K562 (cell line): ENCODE results near the gene SLC29A2. TPM values are rescaled to one million over a fixed set of nuclear protein-coding genes. Genes with fewer than 3 reads are reported as not detected.

Source experiments
- ATAC-seq: fragments of 200-7000 bp; cut with Tn5 transposase; 3 replicates; pipeline ENCODE4 v1.9.1; 2020; ENCODE audit warnings: moderate library complexity
- BruUV-seq: library from RNA; stranded (reverse); fragments of 400-500 nt; replicated peaks from 2 replicates; lab custom pipeline; 2021; lab: Mats Ljungman, UMichigan
- CTCF ChIA-PET: fragments of 300-600 bp; formaldehyde crosslinking; extraction: SDS; loops from one replicate; lab custom pipeline; 2021; ENCODE audit warnings: low intra/inter-chr PET ratio; lab: Yijun Ruan, JAX
- POLR2A ChIA-PET: fragments of 300-600, 350-650 bp; sonication (Branson Sonifier 250); formaldehyde crosslinking; extraction: SDS; loops from one replicate; lab custom pipeline; 2021; ENCODE audit warnings: antibody characterized with exemption, inconsistent platforms; lab: Yijun Ruan, JAX
- DNase-seq, 4 experiments: peaks; one replicate each; pipeline versions ENCODE4 v3.0.0 to v3.0.0-alpha.2; 2011 to 2018; ENCODE audit warnings: low spot score in 3 of 4, mixed read lengths in 3 of 4; ENCODE audit errors: extremely low read depth in 1 of 4
- FAIRE-seq: peaks from 2 replicates; lab custom pipeline; 2011; peaks lifted over from hg19 to GRCh38; lab: Jason Lieb, UNC
- H2AFZ ChIP-seq: 2 replicates; pipeline ENCODE4 v1.6.0; 2011; ENCODE audit warnings: low read depth, low read length, control low read depth, inconsistent platforms
- H3K27ac ChIP-seq: fragments of 200-600 bp; 3 replicates; pipeline ENCODE4 v1.8.0; 2011; ENCODE audit warnings: low read depth, mild to moderate bottlenecking, control low read depth, inconsistent platforms, low read length, moderate library complexity, mixed read lengths; ENCODE audit errors: extremely low read depth
- H3K27me3 ChIP-seq, 2 experiments: fragments of 300-600 bp in 1 of 2; 2 replicates in 1 of 2; 3 replicates in 1 of 2; pipeline versions ENCODE4 v1.6.0 to v1.8.0; 2011; ENCODE audit warnings: inconsistent platforms in 2 of 2, low read length in 2 of 2, mild to moderate bottlenecking in 1 of 2, mixed read lengths in 1 of 2, moderate library complexity in 1 of 2; ENCODE audit not compliant: control insufficient read depth in 2 of 2, insufficient read depth in 2 of 2
- H3K36me3 ChIP-seq: fragments of 300-600 bp; 3 replicates; pipeline ENCODE4 v1.8.0; 2011; ENCODE audit warnings: mild to moderate bottlenecking, low read length, inconsistent platforms; ENCODE audit not compliant: control insufficient read depth, insufficient read depth
- H3K4me1 ChIP-seq, 2 experiments: fragments of 200-600 bp in 1 of 2; replicated peaks in 1 of 2; 2 replicates in 1 of 2; 3 replicates in 1 of 2; pipeline versions ENCODE4 v1.5.1 to v1.8.0; 2011; ENCODE audit warnings: inconsistent platforms in 2 of 2, low read length in 2 of 2, mild to moderate bottlenecking in 1 of 2, mixed read lengths in 1 of 2, moderate library complexity in 1 of 2; ENCODE audit not compliant: control insufficient read depth in 2 of 2, insufficient read depth in 2 of 2
- H3K4me2 ChIP-seq: 2 replicates; pipeline ENCODE4 v1.6.1; 2011; ENCODE audit warnings: low read length, control low read depth, inconsistent platforms, mixed read lengths; ENCODE audit not compliant: insufficient read depth
- H3K4me3 ChIP-seq: fragments of 200-600 bp; sonication (generic), shearing (Covaris generic); 2 replicates; pipeline ENCODE4 v1.5.1; 2016; ENCODE audit warnings: control low read depth, inconsistent platforms
- H3K79me2 ChIP-seq: fragments of 200-600 bp; 3 replicates; pipeline ENCODE4 v1.8.0; 2011; ENCODE audit warnings: low read length, inconsistent platforms; ENCODE audit not compliant: control insufficient read depth, insufficient read depth
- H3K9ac ChIP-seq, 2 experiments: 2 replicates each; pipeline versions ENCODE4 v1.6.0 to v1.6.1; 2011; ENCODE audit warnings: low read depth in 2 of 2, low read length in 2 of 2, control low read depth in 1 of 2, inconsistent platforms in 1 of 2, mild to moderate bottlenecking in 1 of 2, mixed read lengths in 1 of 2; ENCODE audit not compliant: insufficient read depth in 1 of 2
- H3K9me1 ChIP-seq: one replicate; pipeline ENCODE4 v1.6.0; 2011; ENCODE audit warnings: inconsistent platforms, mild to moderate bottlenecking, low read length, moderate library complexity; ENCODE audit not compliant: control insufficient read depth, insufficient read depth
- H3K9me3 ChIP-seq: replicated peaks from 2 replicates; pipeline ENCODE4 v1.5.1; 2011; ENCODE audit warnings: low read depth, low read length, inconsistent platforms; ENCODE audit not compliant: control insufficient read depth, insufficient read depth
- H4K20me1 ChIP-seq: replicated peaks from 2 replicates; pipeline ENCODE4 v1.6.1; 2011; ENCODE audit warnings: low read length, inconsistent platforms, mixed read lengths; ENCODE audit not compliant: control insufficient read depth, insufficient read depth
- GATAD2B ChIP-seq: fragments of 450-650 bp; IDR thresholded peaks from 2 replicates; pipeline ENCODE4 v1.6.1; 2017; ENCODE audit warnings: mild to moderate bottlenecking, borderline replicate concordance
- PHF20 ChIP-seq: fragments of 450-650 bp; IDR thresholded peaks from 2 replicates; pipeline ENCODE4 v1.6.1; 2018; ENCODE audit not compliant: partially characterized antibody
- PTRF ChIP-seq: fragments of 450-650 bp; IDR thresholded peaks from 2 replicates; pipeline ENCODE4 v1.6.1; 2016; ENCODE audit warnings: mild to moderate bottlenecking, missing genetic modification characterization, missing compliant biosample characterization
- RB1 ChIP-seq: fragments of 450-650 bp; IDR thresholded peaks from 2 replicates; pipeline ENCODE4 v1.6.1; 2017; ENCODE audit warnings: low read depth, mild to moderate bottlenecking
- RBFOX2 ChIP-seq: fragments of 200-400 bp; formaldehyde crosslinking; IDR thresholded peaks from 2 replicates; pipeline ENCODE4 v1.6.1; 2017; ENCODE audit warnings: low read depth, mild to moderate bottlenecking, low read length, moderate library complexity
- REST ChIP-seq, 2 experiments: fragments of 450-650 bp; formaldehyde crosslinking in 1 of 2; IDR thresholded peaks; 2 replicates each; pipeline versions ENCODE4 v1.4.0 to v1.6.1; 2014 to 2020; ENCODE audit warnings: mild to moderate bottlenecking in 2 of 2, borderline replicate concordance in 1 of 2, low read depth in 1 of 2
- WGBS: fragments of 100-300 bp; shearing (Covaris generic); methylation state at CpG from one replicate; pipeline ENCODE4 v1.1.6; 2016; ENCODE audit warnings: low coverage, mixed read lengths; ENCODE audit not compliant: insufficient coverage; ENCODE audit errors: missing lambda C conversion rate; 5-methylcytosine and 5-hydroxymethylcytosine counted together
- in situ Hi-C: fragments of 300-500 bp; cut with MboI; formaldehyde crosslinking; loops from 4 replicates; pipeline ENCODE4 v1.15.0; 2018; ENCODE audit warnings: inconsistent platforms, mixed read lengths
- intact Hi-C: fragments of 100-400 bp; cut with micrococcal nuclease; formaldehyde crosslinking; loops from 2 replicates; pipeline ENCODE4 v1.14.2; 2022
- polyA plus RNA-seq, 8 experiments: library from polyadenylated mRNA; depleted of rRNA in 4 of 8; stranded (reverse) in 5 of 8; unstranded in 3 of 8; fragments of >200 nt; fragmentation: Nextera tagmentation in 2 of 8; fragmentation: Illumina TruSeq in 1 of 8; extraction: Ambion mirVana in 2 of 8; extraction: Trizol in 1 of 8; gene quantifications; 2 replicates each; pipeline versions ENCODE4 v1.2.1 to v1.2.3, GENCODE V29; 2011 to 2014; ENCODE audit warnings: inconsistent platforms in 1 of 8, missing spikeins in 1 of 8
- total RNA-seq, 7 experiments: library from RNA; depleted of rRNA in 6 of 7; stranded (reverse); fragments of >200 nt in 6 of 7; fragmentation: Illumina TruSeq in 2 of 7; extraction: Trizol in 2 of 7; gene quantifications; 2 replicates each; pipeline versions ENCODE4 v1.2.1 to v1.2.3, GENCODE V29; 2011 to 2021; ENCODE audit warnings: low replicate concordance in 1 of 7

SLC29A2 gene
- total and polyA plus RNA-seq, 9 of the 15 experiments (the other 6 are each of a cell fraction or from before 2014, with no cell fraction given) = 2.4 to 48.6 (median 14.2) TPM

GRCh38 chr11:66388780-66389386 is 17.3 kb upstream of the SLC29A2 start:
- ChIA-PET CTCF (interaction anchor here (0.7 to 1.6 kb wide), 3 partner anchors 17 to 106 kb away, joined by 3 to 6 read pairs (median 3); partner anchors contain the start of gene SLC29A2), POLR2A (interaction anchor here (1.1 kb wide), 1 partner anchor 26 kb away, joined by 3 read pairs; no protein-coding TSS in a partner anchor)
- in situ Hi-C loops = no loop called here
- WGBS = 16% methylated on average over 7 of the region's 8 CpGs
- Histone ChIP-seq H3K27ac (no peak overlapping the region), H3K4me1 (no peaks in the 10 kb centered on the region; a peak in 1 of 5 replicates), H3K36me3 (no peaks in the 10 kb centered on the region), H3K27me3 (peaks cover 4 to 9% of the 10 kb centered on the region in 2 experiments; a peak in 2 of 5 replicates), H3K9me1 (no peaks in the 10 kb centered on the region), H3K4me2 (no peak overlapping the region), H4K20me1 (no peaks in the 10 kb centered on the region), H2AFZ (no peak overlapping the region), H3K9me3 (no peaks in the 10 kb centered on the region), H3K9ac (no peak overlapping the region), H3K4me3 (no peak overlapping the region), H3K79me2 (no peaks in the 10 kb centered on the region)
- no TSS peak for BruUV-seq
- ATAC-seq (peak; percentile 87), DNase-seq (peak; percentile 44 to 85 (median 60)), FAIRE-seq (peak; percentile 76)
- intact Hi-C loops = loop anchor here (2.0 kb wide), 1 partner anchor 76 kb away; no protein-coding TSS in a partner anchor
- TF ChIP-seq RB1 (0 out of 2 replicates have a peak, but pooled peaks have one; percentile 27), PHF20 (no peak), GATAD2B (no peak), RBFOX2 (no peak), PTRF (tag) (no peak), REST (IDR thresholded peaks at IDR 0.05; ENCODE audit: borderline replicate concordance) (peak; percentile 40; the same call in 1 of the 2 replicates), REST (CRISPR knock-in tag; IDR thresholded peaks at IDR 0.05; ENCODE audit: low read depth) (no peak)
